HG03039 (cell line): ENCODE results near the gene INPP5A.

ENCODE experiments used
- ATAC-seq: cut with Tn5 transposase; IDR thresholded peaks from one replicate; pipeline ENCODE4 v1.9.1; 2021; ENCODE audit warnings: mild to moderate bottlenecking, moderate library complexity; ENCODE audit not compliant: unreplicated experiment

The INPP5A gene

GRCh38 chr10:132576671-132577349 lies 39.2 kb downstream of the INPP5A start:
- ATAC-seq: no peak

- ATAC-seq: no peak
Observed at GRCh38 chr10:132577350-132578003, 39.9 kb downstream of the INPP5A start.

GRCh38 chr10:132578287-132578951 lies 40.8 kb downstream of the INPP5A start:
- ATAC-seq: no peak

GRCh38 chr10:132579027-132579859 lies 41.7 kb downstream of the INPP5A start:
- ATAC-seq: no peak

GRCh38 chr10:132580143-132580542 lies 42.6 kb downstream of the INPP5A start:
- no peak for ATAC-seq

GRCh38 chr10:132580617-132581016 lies 43.0 kb downstream of the INPP5A start:
- ATAC-seq: no peak

- ATAC-seq: no peak
Observed at GRCh38 chr10:132582137-132582536, 44.5 kb downstream of the INPP5A start.

- ATAC-seq: no peak
Observed at GRCh38 chr10:132582771-132583170, 45.2 kb downstream of the INPP5A start.

- no peak for ATAC-seq
Observed at GRCh38 chr10:132583456-132583855, 45.9 kb downstream of the INPP5A start.

GRCh38 chr10:132584081-132584480 lies 46.5 kb downstream of the INPP5A start:
- no peak for ATAC-seq

- ATAC-seq: no peak
Observed at GRCh38 chr10:132585732-132586722, 48.4 kb downstream of the INPP5A start.

- ATAC-seq: no peak
Observed at GRCh38 chr10:132586739-132587138, 49.2 kb downstream of the INPP5A start.

GRCh38 chr10:132587175-132587574 lies 49.6 kb downstream of the INPP5A start:
- ATAC-seq: no peak

- no peak for ATAC-seq
Observed at GRCh38 chr10:132588301-132589013, 50.9 kb downstream of the INPP5A start.

- no peak for ATAC-seq
Observed at GRCh38 chr10:132589015-132589414, 51.4 kb downstream of the INPP5A start.

GRCh38 chr10:132589681-132590080 lies 52.1 kb downstream of the INPP5A start:
- no peak for ATAC-seq

- no peak for ATAC-seq
Observed at GRCh38 chr10:132590094-132590751, 52.6 kb downstream of the INPP5A start.

- ATAC-seq: no peak
Observed at GRCh38 chr10:132590752-132591121, 53.1 kb downstream of the INPP5A start.
